Measurements from ENCODE around the gene KRT13.

DNA sequence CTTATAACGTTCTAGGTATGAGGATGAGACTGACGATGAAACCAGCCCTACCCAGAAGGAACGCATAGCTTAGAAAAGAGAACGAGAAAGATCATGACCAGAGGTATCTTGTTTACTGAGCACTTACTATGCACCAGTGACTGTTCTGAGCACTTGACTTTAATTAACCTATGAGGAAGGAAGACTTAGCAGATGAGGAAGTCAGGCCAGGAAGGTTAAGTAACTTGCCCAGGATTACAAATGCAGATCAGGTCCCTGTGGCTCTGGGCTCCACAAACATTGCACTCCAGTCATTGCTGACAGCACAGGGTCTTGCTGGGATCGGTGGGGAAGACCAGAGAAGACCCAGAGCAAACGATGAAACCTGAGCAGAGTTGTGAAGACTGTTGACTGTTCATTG, 7.1 kb downstream of the KRT13 start:
- TF ChIP-seq, protein P1, sequence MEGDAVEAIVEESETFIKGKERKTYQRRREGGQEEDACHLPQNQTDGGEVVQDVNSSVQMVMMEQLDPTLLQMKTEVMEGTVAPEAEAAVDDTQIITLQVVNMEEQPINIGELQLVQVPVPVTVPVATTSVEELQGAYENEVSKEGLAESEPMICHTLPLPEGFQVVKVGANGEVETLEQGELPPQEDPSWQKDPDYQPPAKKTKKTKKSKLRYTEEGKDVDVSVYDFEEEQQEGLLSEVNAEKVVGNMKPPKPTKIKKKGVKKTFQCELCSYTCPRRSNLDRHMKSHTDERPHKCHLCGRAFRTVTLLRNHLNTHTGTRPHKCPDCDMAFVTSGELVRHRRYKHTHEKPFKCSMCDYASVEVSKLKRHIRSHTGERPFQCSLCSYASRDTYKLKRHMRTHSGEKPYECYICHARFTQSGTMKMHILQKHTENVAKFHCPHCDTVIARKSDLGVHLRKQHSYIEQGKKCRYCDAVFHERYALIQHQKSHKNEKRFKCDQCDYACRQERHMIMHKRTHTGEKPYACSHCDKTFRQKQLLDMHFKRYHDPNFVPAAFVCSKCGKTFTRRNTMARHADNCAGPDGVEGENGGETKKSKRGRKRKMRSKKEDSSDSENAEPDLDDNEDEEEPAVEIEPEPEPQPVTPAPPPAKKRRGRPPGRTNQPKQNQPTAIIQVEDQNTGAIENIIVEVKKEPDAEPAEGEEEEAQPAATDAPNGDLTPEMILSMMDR (IDR thresholded peaks at IDR 0.05), result no peak
- no peak for TF ChIP-seq ZFX (IDR thresholded peaks at IDR 0.05; ENCODE audit: borderline replicate concordance)
